GM12878 (cell line): Measurements from ENCODE around the gene ATP6V1C2.

Experiments
- ATF2 ChIP-seq: IDR thresholded peaks from 2 replicates; pipeline ENCODE4 v1.6.1; 2012; ENCODE audit warnings: low read length, inconsistent platforms
- CTCF ChIP-seq, 3 experiments: IDR thresholded peaks in 2 of 3; conservative IDR thresholded peaks in 1 of 3; 2 replicates each; pipeline ENCODE4 v1.5.1; 2011; ENCODE audit warnings: low read depth in 3 of 3, low read length in 3 of 3, mild to moderate bottlenecking in 3 of 3, control low read depth in 2 of 3, moderate library complexity in 2 of 3, inconsistent platforms in 1 of 3, mixed read lengths in 1 of 3; ENCODE audit not compliant: control insufficient read depth in 2 of 3, insufficient read depth in 1 of 3; ENCODE audit errors: extremely low read depth in 1 of 3
- EZH2 ChIP-seq: IDR thresholded peaks from 2 replicates; pipeline ENCODE4 v1.6.1; 2012; ENCODE audit warnings: low read depth, mild to moderate bottlenecking, control low read depth, inconsistent platforms, low read length, borderline replicate concordance; ENCODE audit not compliant: control insufficient read depth
- FOXM1 ChIP-seq: IDR thresholded peaks from 2 replicates; pipeline ENCODE4 v1.6.1; 2012; ENCODE audit warnings: low read depth, mild to moderate bottlenecking, inconsistent platforms, low read length, moderate library complexity
- NFXL1 ChIP-seq: fragments of 450-650 bp; IDR thresholded peaks from 2 replicates; pipeline ENCODE4 v1.6.1; 2017; ENCODE audit warnings: antibody characterized with exemption, mild to moderate bottlenecking, borderline replicate concordance
- POLR2A ChIP-seq: IDR thresholded peaks from 2 replicates; pipeline ENCODE4 v1.6.1; 2011; ENCODE audit warnings: low read depth, mild to moderate bottlenecking, low read length
- POLR2AphosphoS5 ChIP-seq: IDR thresholded peaks from 2 replicates; pipeline ENCODE4 v1.6.1; 2011; ENCODE audit warnings: mild to moderate bottlenecking, low read length, inconsistent platforms
- USF2 ChIP-seq: IDR thresholded peaks from 2 replicates; pipeline ENCODE4 v1.6.1; 2011; ENCODE audit warnings: low read depth, low read length, improper control_type of control experiment, borderline replicate concordance
- ZBTB4 ChIP-seq: fragments of 450-650 bp; formaldehyde crosslinking; IDR thresholded peaks from 2 replicates; pipeline ENCODE4 v1.4.0; 2022; ENCODE audit warnings: mild to moderate bottlenecking, moderate library complexity

GRCh38 chr2:10759151-10759714, 37.8 kb downstream of the ATP6V1C2 start:
- TF ChIP-seq ZBTB4 (CRISPR knock-in tag) (no peak), POLR2A (no peak), USF2 (no peak), EZH2 (no peak), POLR2AphosphoS5 (no peak), CTCF (IDR thresholded peaks at IDR 0.05 in 2 of 3, conservative IDR thresholded peaks at IDR 0.05 in 1 of 3; ENCODE audit: control insufficient read depth in 2 of 3, extremely low read depth in 1 of 3, insufficient read depth in 1 of 3, low read depth in 3 of 3, low read length in 3 of 3) (no peak), NFXL1 (no peak), FOXM1 (no peak), ATF2 (no peak)
